RPMI7951 (cell line): ENCODE measurements around the gene DOCK2. TPM values are rescaled to one million over a fixed set of nuclear protein-coding genes. Genes with fewer than 3 reads are reported as not detected.
A peak's percentile ranks its signal among the peaks of the same experiment; 100 is the strongest.

Experiments used
- DNase-seq: peaks from one replicate; pipeline ENCODE4 v3.0.0-alpha.2; 2012; ENCODE audit warnings: low read depth
- total RNA-seq: library from RNA; depleted of rRNA; stranded (reverse); fragments of >200 nt; shearing (Covaris generic); gene quantifications from 2 replicates; pipeline ENCODE4 v1.2.3, GENCODE V29; 2014

DOCK2 gene
- total RNA-seq, 1 experiment from 2014 or later: 12.5 TPM

DNA sequence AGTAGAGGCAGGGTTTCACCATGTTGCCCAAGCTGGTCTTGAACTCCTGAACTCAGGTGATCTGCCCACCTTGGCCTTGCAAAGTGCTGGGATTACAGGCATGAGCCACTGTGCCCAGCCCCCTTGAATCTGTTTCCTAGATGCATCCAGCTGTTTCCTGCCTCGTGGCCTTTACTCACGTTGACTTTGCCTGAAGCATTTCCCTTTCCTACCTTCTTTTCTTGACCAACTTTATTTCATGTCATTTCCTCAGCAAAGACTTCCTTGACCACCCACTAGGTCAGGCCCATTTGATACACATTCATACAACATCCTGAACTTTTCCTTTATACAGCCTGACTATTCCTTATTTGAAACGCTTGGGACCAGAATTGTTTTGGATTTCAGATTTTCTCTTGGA is 51.0 kb downstream of the DOCK2 start:
- no peak for DNase-seq

DNA sequence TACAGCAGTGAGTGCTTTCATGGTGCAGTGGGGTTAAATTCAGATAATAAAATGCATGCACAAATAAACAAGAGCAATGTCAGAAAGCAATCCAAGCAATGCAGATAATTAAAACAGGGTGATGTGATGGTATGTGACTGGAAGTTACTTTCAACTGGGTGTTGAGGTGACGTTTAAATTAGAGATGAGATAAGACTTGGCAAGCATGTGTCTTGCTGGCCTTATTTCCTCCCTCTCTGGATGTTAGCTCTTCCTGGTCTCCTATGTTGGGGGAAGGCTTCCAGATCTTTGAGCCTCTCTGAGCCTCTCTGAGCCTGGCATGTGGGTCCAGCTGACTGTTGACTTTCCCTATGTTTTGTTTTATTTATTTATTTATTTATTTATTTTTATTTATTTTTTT is 54.4 kb downstream of the DOCK2 start:
- DNase-seq: no peak

DNA sequence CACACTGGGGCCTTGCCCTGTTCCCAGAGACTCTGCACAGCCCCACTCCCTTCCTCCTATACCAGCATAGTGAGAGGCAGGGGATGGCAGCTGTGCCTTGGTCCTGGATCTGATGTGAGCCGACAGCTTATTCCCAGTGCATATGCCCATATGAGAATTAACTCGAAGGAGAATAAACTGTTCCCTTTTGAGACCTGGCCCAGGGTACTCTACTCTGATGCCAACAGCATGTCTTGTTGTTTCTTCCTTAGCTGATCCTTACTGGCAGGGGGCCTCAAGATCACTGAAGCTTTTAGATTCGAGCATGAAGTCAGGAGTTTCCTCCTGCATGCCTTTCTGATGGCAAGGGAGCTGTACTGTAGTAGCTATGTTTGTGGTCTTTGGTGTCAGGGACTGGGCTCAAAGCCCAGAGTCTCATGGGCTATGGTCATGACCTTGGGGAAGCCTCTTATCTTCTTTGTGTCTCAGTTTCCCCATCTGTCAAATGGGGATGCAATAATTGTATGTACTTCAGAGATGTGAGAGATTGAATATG is 57.1 kb downstream of the DOCK2 start:
- DNase-seq: no peak

DNA sequence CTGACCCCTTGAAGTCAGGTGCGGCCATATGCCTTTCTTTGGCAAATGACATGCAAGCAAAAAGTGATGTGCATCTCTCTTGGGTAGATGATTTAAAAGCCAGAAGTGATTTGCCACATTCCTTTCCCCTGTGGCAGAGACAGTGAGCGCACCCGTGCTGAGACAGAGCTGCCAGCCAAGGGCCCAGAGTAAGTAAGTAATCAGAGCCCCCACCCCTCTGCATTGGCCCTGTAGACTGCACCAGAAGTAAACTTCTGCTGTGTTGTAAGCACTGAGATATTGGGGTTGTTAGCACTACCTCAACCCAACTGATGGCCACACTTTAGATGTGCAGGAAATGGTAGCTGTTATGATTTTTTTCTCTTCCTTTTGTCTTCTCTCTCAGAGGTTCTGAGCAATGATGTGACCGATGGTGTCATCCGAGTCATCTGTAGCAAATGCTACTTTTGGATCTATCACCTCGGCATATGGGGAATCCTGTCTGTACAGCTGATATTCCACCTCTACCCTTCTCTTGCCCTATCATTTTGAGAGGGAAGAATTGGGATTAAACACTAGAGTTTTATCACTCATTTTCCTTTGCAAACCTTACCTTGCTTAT is 58.0 kb downstream of the DOCK2 start:
- DNase-seq: no peak

DNA sequence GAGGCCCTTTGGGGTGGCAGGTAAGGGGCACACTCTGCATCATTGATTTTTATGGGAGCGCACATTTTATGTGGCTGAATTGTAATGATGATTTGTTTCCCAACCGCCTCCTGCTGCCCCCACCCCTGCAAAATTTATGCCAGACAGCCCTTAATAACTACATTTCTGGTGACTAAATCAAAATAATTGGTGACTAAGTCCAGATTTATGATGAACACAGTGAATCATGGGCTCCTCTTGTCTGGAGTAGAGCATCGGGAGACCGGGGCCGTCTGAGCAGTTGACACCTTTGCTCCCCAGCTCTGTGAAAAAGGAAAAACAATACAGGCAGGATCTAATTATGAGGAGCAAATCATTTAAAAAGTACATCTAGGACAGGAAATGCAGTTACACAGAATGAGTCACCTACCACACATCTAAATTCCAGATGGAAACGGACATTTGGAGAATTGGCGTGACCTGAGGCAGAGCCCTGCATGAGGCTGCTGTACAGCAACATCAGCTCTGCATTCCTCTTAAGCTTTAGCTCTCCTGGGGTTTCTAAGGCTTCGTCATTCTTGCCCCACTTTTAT is 58.9 kb downstream of the DOCK2 start:
- DNase-seq: peak; percentile 99

DNA sequence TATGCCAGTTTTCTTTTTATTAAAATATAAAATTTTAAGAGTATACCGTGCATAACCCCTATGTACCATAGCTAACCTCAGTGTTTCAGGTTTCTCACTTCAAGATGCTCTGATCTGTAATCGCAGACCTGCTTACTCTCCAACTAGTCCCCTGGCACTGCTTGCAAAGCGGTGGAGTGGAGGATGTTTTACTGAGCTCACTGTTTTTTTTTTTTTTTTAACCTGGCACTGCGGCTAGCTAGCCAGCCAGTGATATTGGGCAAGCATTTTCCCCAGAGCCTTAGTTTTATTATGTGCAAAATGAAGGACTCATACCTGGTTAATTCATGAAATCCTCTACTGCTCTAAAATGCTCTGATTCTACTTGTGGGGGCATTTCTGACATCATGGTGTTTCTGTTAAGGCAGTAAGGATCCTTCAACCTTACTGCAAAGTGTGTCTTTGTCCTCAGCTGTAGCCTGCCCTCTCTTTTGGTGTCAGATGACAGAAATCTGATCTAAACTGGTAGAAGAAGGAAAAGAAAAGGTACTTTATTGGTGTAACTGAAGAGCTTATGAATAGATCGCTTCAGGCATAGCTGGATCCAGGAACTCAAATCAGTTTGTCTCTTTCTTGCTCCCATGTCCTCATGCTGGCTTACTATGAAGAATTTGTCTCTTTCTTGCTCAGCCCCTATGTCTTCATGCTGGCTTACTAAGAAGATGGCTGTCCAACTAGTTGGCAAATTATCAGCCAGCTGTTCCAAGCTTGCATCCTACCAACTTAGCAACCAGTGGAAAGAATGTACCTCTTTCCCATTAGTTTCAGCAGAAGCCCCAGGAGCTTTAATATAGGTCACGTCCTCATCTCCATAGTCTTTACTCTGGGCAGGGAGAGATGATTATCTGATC is 59.8 kb downstream of the DOCK2 start:
- DNase-seq: peak; percentile 71

DNA sequence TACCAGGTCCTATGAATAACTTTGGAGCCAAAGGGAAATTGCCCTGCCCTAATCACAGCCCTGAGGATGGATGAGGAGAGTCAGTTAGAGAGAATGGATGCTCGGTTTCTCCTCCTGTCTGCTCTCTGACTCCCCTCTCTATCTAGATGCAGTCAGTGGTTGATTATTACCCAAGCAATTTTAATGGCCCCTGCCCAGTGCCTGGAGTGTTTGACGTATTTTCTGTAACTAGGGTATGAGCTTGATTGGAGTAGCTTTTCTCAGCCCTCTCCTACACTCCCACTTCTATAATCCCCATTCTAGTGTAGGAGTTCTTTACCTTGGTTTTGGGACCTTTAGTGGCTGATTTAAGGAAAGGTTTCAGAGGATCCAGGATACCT is 60.4 kb downstream of the DOCK2 start:
- DNase-seq: no peak

DNA sequence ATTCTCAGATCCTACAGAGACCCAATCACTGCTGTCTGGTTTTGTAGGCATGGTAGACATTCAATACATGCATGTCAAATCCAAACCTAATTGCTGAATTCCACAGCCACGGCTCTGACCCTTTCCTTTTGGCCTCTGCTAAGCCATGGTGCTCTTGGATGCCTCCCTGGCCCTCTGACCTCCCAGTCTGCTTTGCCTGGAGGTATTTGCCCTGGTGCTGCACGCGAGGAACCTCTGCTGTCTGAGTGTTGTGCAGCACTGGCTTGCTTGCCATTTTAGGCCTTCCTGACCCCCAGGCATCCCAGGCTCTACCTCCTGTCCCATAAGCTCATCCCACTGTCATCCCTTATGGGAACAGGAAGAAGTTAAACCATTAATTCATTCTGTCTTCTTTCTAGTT is 60.9 kb downstream of the DOCK2 start:
- peak; percentile 85 for DNase-seq

DNA sequence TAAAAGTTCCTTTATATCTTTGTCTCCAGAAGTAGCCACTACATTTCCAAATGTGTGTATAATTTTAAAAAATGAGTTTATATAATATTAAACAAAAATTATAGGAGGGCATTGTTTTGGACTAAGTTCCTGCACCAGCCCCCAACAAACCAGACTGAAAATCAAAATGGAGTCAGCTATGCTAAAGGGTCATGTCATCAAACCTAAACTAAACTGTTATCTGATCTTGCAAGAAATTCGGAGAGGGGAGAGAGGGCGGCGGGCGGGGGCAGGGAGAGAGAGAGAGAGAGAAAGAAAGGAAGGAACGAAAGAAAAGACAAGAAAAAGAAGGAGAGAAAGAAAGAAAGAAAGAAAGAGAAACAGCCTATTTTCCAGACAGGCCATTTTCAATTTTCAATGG is 63.5 kb downstream of the DOCK2 start:
- no peak for DNase-seq

DNA sequence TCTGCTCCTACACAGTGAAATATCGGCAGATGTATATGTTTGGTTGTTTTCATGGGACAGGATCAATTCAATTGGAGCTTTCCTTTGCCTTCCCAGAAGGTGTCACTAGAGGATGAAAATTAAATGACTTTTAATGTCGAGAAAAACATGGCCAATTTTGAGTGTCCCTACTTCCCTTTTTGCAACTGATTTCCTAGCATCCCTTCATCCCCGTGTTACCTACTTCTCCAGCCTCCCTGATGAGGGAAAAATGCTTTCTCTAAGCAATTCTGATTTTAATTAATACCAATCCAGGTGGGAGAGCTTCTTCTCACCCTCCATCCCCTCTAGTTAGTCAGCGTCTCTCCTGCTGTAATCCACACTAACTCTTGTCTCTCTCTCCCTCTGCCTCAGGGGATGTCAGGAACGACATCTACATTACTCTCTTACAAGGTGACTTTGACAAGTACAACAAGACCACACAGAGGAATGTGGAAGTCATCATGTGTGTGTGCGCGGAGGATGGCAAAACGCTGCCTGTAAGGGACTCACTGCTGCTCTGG is 64.9 kb downstream of the DOCK2 start:
- peak; percentile 49 for DNase-seq

DNA sequence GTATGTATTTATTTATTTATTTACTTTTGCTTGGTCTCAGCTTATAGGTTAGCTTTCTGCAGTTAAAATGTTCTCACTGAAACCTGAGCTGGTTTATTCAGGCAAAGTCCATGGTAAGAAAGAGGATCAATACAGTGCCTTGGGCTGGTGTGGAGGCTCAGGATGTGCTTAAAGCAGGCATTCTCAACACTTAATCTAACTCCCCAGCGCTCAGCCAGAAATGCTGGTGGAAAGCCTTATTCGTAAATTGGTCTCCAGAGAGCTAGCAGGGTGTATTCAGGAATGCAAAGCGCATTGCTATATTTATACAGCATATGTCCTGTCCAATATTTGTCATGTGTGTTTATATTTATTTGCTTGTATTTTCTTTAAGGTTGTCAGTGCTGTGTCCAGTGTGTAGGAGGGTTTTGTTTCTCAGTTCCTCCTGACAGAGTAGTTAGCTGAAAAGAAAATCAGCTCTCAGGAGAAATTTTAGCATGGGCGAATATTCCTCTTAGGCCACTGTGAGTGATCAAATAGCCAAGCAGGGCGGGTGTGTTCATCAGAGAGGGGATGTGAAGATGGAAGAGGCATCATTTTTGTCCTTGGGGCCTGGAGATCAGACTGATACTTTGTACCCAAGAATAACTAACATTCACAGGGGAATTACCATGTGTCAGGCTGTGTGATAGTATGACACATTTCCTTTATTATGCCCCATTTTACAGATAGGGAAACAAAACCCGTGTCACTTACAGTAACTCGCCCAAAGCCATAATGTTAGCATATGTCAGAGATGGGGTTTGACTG is 65.8 kb downstream of the DOCK2 start:
- no peak for DNase-seq

DNA sequence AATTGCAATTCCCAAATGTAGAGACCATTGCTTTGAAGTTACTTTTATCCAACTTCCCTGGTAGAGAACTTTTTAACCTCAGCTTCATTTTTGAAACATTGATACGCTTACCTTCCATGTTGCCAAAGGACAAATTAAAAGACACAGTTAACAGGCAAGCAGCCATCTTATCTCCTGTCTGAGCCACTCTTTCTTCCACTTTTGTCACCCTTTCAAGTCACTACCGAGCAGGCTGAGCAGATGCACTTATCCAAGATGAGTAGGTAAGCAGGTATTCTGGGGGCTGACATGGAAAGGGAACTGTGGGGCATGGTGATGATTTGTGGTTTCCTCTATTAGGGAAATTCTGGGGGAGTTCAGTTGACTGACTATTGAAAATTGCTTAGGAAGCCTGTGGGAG is 66.7 kb downstream of the DOCK2 start:
- no peak for DNase-seq

DNA sequence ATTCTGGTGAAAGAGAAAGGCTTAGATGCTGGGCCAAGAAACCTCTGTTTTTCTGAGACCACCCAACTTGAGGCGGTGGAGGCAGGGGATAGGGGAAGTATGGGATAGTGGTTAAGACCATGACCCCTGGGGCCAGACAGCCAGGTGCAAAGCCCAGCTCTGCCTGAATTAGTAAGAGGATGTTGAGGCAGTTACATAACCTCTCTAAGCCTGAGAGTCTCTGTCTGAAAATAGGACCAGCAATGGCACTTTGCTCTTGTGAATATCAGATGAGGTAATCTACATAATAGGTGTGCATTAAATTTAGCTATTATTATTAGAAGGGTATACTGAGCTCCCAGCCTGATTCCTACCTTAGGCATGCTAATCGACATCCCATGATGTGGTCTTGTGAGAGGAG is 68.2 kb downstream of the DOCK2 start:
- no peak for DNase-seq

DNA sequence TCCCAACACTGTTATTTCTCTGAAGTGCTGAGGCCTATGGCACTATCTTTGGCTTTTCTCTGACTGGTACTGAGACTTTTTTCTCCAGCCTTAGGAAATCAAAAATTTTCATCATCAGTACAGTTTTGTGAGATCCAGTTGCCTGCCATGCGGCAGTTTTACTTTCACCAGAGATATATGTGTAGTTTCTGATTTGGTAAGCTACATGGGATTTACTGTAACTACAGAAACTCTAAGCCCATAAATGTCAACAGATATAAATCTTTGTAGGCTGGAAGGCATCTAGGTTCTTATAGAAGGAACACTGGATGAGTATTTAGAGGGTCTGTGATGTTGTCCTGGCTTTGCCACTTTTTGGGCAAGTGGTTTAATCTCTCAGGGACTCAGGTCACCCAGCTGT is 69.0 kb downstream of the DOCK2 start:
- DNase-seq: no peak

DNA sequence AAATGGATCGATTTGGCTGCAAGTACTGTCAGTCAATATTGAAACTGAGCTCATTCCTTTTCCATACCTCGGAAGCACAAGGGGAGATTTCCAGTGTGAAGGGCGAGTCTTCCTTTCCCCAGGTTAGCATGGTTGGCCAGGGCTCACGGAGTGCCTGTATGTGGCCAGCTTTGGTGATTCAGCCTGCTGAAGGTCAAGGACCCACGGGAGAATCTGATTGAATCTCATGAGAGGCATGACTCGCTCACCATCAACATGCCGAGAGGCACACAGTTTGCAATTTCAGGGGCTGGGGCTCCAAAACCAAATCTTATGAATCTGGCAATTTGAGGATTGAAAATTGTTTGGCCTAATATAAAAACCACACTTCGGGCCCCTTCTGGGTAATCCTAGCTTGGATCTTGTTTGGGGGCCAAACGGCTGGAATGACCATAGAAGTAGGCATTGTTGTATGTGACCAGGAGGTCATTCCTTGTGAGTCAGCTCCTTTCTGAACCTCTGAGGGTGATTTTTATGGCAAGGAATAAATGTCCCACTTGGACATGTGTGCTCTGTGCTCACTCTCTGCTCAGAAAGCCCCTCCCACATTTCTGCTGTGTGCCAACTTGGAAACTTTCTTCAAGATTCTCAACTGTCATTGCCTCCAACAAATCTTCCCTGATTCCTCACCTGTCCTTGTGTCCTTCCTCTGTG is 69.8 kb downstream of the DOCK2 start:
- peak; percentile 82 for DNase-seq

DNA sequence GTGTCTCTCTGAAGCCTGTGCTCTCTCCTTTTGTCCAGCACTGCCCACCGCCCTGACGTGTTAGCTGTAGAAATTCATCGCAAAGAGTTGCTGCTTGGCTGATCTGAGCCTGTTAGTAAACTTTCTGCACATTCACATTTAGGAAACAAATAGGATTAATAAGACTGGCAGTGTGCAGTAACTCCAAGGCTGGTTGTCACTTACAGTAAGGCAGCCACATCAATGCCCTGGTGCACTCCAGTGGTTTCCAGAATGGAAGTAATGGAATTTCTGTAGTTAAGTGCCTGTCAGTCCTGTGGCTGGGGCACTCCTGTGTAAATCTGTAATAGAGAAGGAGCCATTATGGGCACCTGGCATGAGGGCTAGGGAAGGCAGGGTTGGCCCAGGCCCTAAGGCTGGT is 70.6 kb downstream of the DOCK2 start:
- no peak for DNase-seq

DNA sequence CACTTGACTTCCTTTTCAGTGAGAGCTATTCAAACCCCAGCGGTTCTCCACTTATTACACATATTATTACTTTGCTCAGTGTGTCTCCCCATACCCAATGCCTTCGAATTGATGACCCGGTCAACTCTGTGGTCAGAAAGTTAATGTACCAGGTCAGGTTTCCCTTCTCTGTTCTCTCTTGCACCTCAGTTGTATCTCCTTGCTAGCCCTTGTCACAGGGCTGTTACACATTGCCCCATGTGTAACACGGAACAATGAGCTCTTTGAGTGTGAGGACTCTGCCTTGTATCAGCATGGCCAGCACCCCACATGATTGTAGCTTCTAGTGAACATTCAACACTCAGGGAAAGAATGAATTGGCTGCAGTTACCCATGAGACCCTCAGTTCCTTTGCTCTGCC is 73.6 kb downstream of the DOCK2 start:
- no peak for DNase-seq

DNA sequence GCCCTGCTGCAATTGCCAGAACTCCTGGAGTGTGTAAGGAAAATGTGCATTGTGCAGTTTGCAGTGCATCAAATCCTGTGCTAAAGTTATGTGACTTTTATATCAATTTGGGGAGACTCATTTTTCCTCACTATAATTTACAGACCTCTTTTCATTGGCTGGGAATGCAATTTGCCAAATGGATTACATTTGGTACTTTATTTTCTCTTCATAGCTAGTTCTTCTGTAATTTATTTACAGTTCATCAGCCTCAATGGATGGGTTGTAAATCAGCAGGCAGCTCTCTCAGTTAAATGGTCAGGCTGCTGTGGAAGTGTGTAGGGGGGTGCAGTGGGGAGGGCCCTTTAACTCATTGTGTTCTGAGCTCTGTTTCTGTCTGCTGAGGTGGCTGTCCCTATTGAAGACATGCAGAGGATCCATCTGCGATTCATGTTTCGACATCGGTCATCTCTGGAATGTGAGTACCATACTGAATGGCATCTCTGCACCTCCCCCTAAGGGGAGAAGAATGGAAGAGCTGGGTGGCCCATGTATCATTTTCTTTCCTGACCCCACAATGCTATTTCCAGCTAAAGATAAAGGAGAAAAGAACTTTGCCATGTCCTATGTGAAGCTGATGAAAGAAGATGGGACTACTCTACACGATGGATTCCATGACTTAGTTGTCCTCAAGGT is 74.6 kb downstream of the DOCK2 start:
- DNase-seq: no peak

DNA sequence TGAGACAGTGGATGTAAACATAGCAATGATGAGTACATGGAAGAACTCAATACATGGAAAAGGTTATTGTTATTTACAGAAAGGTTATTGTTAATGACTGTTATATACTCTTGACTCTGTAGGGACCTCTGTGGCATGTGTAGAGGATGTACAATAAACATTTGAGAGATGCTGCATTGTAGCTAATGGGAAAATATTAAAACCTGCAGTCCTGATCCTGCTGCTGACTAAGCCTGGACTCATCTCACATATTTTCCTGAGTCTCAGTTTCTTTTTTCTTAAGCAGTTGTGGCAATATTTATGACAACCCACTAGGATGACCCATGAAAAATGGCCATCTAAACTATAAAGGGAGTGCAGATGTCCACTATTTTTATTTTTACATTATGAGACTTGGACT is 75.4 kb downstream of the DOCK2 start:
- DNase-seq: no peak

DNA sequence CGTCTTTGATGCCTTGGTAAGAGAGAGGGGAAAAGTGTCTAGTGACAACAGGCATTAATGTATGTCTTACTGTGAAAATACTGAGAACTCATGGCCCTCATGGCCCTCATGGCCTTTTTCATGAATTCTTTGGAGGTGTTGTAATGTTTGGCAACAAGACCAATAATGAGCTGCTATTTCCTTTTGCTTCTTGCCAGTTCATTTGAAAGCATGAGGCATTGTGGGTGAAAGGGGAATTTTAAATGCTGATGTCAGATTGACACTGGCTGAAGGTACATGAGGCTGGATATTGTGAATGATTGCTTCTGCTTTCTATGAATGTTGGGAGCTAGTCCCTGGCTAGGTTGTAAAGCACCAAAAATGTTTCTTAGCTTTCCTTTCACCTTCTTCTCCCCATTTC is 79.2 kb downstream of the DOCK2 start:
- DNase-seq: peak; percentile 50

DNA sequence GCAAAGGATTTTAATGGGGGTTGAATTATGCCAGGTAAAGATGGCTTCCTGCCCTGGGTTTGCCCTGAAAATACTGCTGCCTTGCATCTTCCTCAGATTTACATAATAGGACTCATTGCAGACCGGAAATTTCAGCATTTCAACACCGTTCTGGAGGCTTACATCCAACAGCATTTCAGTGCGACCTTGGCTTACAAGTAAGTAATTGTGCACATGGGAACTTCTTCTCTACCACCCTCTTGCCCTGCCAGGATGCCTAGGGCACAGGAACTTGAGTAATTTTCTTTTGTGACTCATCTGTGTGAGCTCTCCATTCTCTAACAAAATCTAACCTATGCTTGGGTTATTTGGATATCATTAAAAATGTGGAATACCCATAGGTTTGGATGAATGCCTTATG is 80.2 kb downstream of the DOCK2 start:
- peak; percentile 94 for DNase-seq
